Sigmoid colon (tissue), 4 donors: ENCODE measurements around the gene BPIFB3.

Experiments used
- POLR2A ChIP-seq, 2 donors: fragments of 450-650 bp; IDR thresholded peaks; one replicate each; pipeline ENCODE4 v1.6.1; 2016; ENCODE audit warnings: antibody characterized with exemption in 2 of 2, mild to moderate bottlenecking in 2 of 2, moderate library complexity in 2 of 2
- POLR2AphosphoS5 ChIP-seq, 4 donors: sonication (generic); formaldehyde crosslinking; IDR thresholded peaks; one replicate each; pipeline ENCODE4 v1.6.1; 2017; ENCODE audit warnings: antibody characterized with exemption in 4 of 4
- TF ChIP-seq, protein P1 (sequence below), 4 experiments: fragments of 450-650 bp in 3 of 4; fragments of 200-600 bp in 1 of 4; IDR thresholded peaks; one replicate each; pipeline ENCODE4 v1.5.1; 2016 to 2019; ENCODE audit warnings: antibody characterized with exemption in 4 of 4, mild to moderate bottlenecking in 3 of 4, moderate library complexity in 2 of 4

DNA sequence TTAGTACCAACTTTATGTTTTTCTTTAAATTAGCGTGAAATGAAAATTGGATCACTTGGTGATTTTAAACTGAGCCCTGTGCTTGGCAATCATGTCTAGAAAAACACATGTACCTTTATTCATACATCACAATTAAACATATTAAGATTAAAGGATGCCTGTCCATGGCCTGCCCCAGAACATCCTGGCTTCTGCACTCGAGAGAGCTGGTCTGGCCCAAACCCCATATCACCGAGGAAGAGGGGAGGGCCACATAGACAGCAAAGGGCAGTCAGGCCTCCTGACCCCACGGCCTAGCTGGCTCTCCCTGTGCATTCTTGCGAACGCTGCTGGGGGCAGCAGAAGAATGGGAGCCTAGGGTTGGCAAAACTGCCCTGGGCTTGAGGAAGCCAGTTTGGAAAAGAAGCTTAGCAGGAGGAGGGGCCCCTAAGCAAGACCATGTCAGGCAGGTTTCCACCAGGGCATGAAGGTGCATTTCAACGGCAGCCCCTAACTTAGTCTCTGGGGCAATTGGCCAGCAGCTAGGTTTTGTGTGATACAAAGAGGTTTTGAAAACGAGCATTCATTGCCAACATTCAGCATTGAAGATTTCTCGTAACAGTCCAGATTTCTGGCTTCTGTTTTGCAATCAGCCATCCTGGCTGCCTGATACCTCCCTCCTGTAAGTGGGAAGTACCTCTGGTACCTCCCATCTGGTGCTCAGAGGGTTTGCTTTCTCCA lies 8.6 kb downstream of the BPIFB3 start:
- TF ChIP-seq, protein P1, sequence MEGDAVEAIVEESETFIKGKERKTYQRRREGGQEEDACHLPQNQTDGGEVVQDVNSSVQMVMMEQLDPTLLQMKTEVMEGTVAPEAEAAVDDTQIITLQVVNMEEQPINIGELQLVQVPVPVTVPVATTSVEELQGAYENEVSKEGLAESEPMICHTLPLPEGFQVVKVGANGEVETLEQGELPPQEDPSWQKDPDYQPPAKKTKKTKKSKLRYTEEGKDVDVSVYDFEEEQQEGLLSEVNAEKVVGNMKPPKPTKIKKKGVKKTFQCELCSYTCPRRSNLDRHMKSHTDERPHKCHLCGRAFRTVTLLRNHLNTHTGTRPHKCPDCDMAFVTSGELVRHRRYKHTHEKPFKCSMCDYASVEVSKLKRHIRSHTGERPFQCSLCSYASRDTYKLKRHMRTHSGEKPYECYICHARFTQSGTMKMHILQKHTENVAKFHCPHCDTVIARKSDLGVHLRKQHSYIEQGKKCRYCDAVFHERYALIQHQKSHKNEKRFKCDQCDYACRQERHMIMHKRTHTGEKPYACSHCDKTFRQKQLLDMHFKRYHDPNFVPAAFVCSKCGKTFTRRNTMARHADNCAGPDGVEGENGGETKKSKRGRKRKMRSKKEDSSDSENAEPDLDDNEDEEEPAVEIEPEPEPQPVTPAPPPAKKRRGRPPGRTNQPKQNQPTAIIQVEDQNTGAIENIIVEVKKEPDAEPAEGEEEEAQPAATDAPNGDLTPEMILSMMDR (IDR thresholded peaks at IDR 0.05) = no peak
- no peak for TF ChIP-seq POLR2A (IDR thresholded peaks at IDR 0.05)
- no peak for TF ChIP-seq POLR2AphosphoS5 (IDR thresholded peaks at IDR 0.05)
